ENCODE measurements around the gene GLUD2. TPM values are rescaled to one million over a fixed set of nuclear protein-coding genes. Genes with fewer than 3 reads are reported as not detected.
"Not testable (repeated sequence)": the region's sequence is repeated elsewhere in the genome, so short reads cannot be mapped to it uniquely, and the experiment has no call there.

GLUD2 gene
- total and polyA plus RNA-seq, 2 donors (not counting 1 experiment from before 2014, with no cell fraction given) = 0.67 to 1.8 TPM

DNA sequence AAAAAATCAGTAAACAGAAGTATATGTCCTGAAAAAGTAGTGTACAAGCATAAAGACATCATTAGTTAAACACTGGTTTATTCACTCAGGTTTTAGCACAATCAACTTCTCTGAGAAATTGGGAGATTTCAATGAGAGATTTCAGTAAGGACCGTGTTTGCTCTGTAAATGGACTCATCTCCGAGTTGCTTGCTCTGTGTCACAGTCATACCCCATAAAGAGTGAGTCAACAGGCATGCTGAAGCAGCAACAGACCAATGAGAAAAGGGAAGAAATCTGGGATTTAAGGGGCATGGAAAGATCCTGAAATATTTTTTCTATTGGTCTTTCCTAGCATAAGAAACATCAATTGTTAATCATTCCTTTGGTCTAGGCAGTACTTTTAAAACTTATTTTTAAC is 4.7 kb downstream of the GLUD2 start:
- Histone ChIP-seq H3K27ac (ENCODE audit: insufficient read depth, low read length) (no peak overlapping the region), H3K9me3 (ENCODE audit: control insufficient read depth, insufficient read depth, low read depth, low read length) (no peaks in the 10 kb centered on the region), H3K9ac (ENCODE audit: insufficient read depth, low read length) (no peak overlapping the region), H3K79me2 (ENCODE audit: control insufficient read depth, insufficient read depth, low read length) (no peaks in the 10 kb centered on the region), H3K4me2 (ENCODE audit: extremely low read depth, insufficient read depth, low read length) (no peak overlapping the region), H4K20me1 (ENCODE audit: control insufficient read depth, extremely low read depth, insufficient read depth, low read length) (no peaks in the 10 kb centered on the region), H3K4me1 (ENCODE audit: control insufficient read depth, extremely low read depth, insufficient read depth, low read length) (no peaks in the 10 kb centered on the region), H3K36me3 (ENCODE audit: control insufficient read depth, insufficient read depth, low read length) (no peaks in the 10 kb centered on the region), H2AFZ (ENCODE audit: low read length) (no peak overlapping the region), H3K4me3 (replicated peaks in 1 of 4; ENCODE audit: control extremely low read depth in 1 of 4, insufficient read depth in 1 of 4, low read depth in 3 of 4, low read length in 4 of 4) (no peak overlapping the region), H3K27me3 (ENCODE audit: control insufficient read depth, insufficient read depth, low read length) (no peaks in the 10 kb centered on the region)
- TF ChIP-seq EZH2 (IDR thresholded peaks at IDR 0.05; ENCODE audit: low read length, missing control alignments) = no peak
- TF ChIP-seq, protein P1, sequence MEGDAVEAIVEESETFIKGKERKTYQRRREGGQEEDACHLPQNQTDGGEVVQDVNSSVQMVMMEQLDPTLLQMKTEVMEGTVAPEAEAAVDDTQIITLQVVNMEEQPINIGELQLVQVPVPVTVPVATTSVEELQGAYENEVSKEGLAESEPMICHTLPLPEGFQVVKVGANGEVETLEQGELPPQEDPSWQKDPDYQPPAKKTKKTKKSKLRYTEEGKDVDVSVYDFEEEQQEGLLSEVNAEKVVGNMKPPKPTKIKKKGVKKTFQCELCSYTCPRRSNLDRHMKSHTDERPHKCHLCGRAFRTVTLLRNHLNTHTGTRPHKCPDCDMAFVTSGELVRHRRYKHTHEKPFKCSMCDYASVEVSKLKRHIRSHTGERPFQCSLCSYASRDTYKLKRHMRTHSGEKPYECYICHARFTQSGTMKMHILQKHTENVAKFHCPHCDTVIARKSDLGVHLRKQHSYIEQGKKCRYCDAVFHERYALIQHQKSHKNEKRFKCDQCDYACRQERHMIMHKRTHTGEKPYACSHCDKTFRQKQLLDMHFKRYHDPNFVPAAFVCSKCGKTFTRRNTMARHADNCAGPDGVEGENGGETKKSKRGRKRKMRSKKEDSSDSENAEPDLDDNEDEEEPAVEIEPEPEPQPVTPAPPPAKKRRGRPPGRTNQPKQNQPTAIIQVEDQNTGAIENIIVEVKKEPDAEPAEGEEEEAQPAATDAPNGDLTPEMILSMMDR (conservative IDR thresholded peaks at IDR 0.05 in 1 of 2, IDR thresholded peaks at IDR 0.05 in 1 of 2; ENCODE audit: low read depth in 1 of 2, low read length in 2 of 2) = no peak
- DNase-seq (ENCODE audit: low read depth in 2 of 2) = no peak

DNA sequence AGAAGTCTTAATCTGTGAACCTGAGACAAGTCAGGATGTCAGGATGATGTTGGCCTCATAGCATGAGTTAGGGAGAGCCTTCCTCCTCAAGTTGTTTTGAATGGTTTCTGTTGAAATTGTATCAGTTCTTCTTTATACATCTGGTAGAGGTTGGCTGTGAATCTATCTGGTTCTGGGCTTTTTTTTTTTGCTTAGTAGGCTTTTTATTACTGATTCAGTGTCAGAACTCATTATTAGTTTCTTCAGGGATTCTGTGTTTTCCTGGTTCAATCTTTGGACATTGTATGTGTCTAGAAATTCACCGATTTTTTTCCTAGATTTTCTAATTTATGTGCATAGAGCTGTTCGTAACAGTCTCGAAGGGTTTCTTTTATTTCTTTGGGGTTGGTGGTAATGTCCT is 14.9 kb downstream of the GLUD2 start:
- H3K27me3 ChIP-seq (ENCODE audit: control insufficient read depth, insufficient read depth, low read length) = no peaks in the 10 kb centered on the region
- H3K36me3 ChIP-seq (ENCODE audit: control insufficient read depth, insufficient read depth, low read length) = no peaks in the 10 kb centered on the region
- no peak overlapping the region for H3K4me2 ChIP-seq (ENCODE audit: extremely low read depth, insufficient read depth, low read length)
- no peaks in the 10 kb centered on the region for H3K9me3 ChIP-seq (ENCODE audit: control insufficient read depth, insufficient read depth, low read depth, low read length)
- H2AFZ ChIP-seq (ENCODE audit: low read length) = no peak overlapping the region
- H4K20me1 ChIP-seq (ENCODE audit: control insufficient read depth, extremely low read depth, insufficient read depth, low read length) = no peaks in the 10 kb centered on the region
- no peak overlapping the region for H3K27ac ChIP-seq (ENCODE audit: insufficient read depth, low read length)
- H3K4me3 ChIP-seq (replicated peaks in 1 of 4; ENCODE audit: control extremely low read depth in 1 of 4, insufficient read depth in 1 of 4, low read depth in 3 of 4, low read length in 4 of 4) = no peak overlapping the region
- no peaks in the 10 kb centered on the region for H3K4me1 ChIP-seq (ENCODE audit: control insufficient read depth, extremely low read depth, insufficient read depth, low read length)
- DNase-seq (ENCODE audit: low read depth in 2 of 2) = no peak
- H3K79me2 ChIP-seq (ENCODE audit: control insufficient read depth, insufficient read depth, low read length) = no peaks in the 10 kb centered on the region
- TF ChIP-seq, protein P1 (conservative IDR thresholded peaks at IDR 0.05 in 1 of 2, IDR thresholded peaks at IDR 0.05 in 1 of 2; ENCODE audit: low read depth in 1 of 2, low read length in 2 of 2) = no peak
- no peak for TF ChIP-seq EZH2 (IDR thresholded peaks at IDR 0.05; ENCODE audit: low read length, missing control alignments)
- H3K9ac ChIP-seq (ENCODE audit: insufficient read depth, low read length) = no peak overlapping the region

DNA sequence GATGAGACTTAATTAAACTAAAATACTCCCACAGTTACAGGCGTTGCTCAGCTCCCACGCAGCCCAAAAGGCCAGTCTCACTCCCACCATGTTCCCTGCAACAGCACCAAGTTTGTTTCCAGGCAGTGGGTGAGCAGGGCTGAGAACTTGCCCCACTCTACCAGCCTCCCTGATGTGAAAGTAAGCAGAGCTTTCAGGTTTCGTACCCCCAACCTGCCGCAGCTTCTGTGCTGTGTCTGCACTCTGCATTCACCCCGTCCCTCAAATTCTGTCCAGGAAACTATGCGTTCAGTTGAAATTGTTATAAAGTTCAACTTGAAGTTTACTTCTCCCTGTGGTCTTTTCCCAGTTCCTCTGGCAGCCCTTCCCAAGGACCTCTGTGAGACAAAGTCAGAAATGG is 17.2 kb downstream of the GLUD2 start:
- Histone ChIP-seq H3K4me3 (replicated peaks in 1 of 4; ENCODE audit: control extremely low read depth in 1 of 4, insufficient read depth in 1 of 4, low read depth in 3 of 4, low read length in 4 of 4) (no peak overlapping the region), H3K9me3 (ENCODE audit: control insufficient read depth, insufficient read depth, low read depth, low read length) (no peaks in the 10 kb centered on the region), H3K27me3 (ENCODE audit: control insufficient read depth, insufficient read depth, low read length) (no peaks in the 10 kb centered on the region), H3K79me2 (ENCODE audit: control insufficient read depth, insufficient read depth, low read length) (no peaks in the 10 kb centered on the region), H3K4me2 (ENCODE audit: extremely low read depth, insufficient read depth, low read length) (no peak overlapping the region), H3K9ac (ENCODE audit: insufficient read depth, low read length) (no peak overlapping the region), H2AFZ (ENCODE audit: low read length) (no peak overlapping the region), H3K4me1 (ENCODE audit: control insufficient read depth, extremely low read depth, insufficient read depth, low read length) (no peaks in the 10 kb centered on the region), H3K36me3 (ENCODE audit: control insufficient read depth, insufficient read depth, low read length) (no peaks in the 10 kb centered on the region), H4K20me1 (ENCODE audit: control insufficient read depth, extremely low read depth, insufficient read depth, low read length) (no peaks in the 10 kb centered on the region), H3K27ac (ENCODE audit: insufficient read depth, low read length) (no peak overlapping the region)
- DNase-seq (ENCODE audit: low read depth in 2 of 2) = no peak
- no peak for TF ChIP-seq EZH2 (IDR thresholded peaks at IDR 0.05; ENCODE audit: low read length, missing control alignments)
- TF ChIP-seq, protein P1 (conservative IDR thresholded peaks at IDR 0.05 in 1 of 2, IDR thresholded peaks at IDR 0.05 in 1 of 2; ENCODE audit: low read depth in 1 of 2, low read length in 2 of 2) = no peak

DNA sequence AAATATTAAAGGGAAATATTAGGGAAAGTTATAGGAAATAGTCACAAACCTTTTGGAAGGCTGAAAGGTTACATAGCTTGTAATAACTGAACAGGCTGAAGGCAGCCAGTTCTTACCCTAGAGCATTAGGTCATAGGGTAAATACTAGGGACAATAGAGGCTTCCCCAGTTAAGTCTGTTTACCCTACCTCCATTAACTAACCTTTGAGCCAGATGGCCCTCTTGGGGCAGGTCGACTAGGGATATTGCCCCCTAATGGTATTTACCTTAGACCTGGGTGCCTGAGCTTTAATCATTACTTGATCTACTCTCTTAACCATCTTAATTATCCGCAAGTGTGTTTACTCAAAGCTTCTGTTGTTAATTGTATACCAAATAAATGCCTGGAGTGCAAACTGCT is 36.8 kb downstream of the GLUD2 start:
- not testable (repeated sequence) for H2AFZ ChIP-seq (ENCODE audit: low read length); H3K27me3 ChIP-seq (ENCODE audit: control insufficient read depth, insufficient read depth, low read length); H3K4me3 ChIP-seq (replicated peaks in 1 of 4; ENCODE audit: control extremely low read depth in 1 of 4, insufficient read depth in 1 of 4, low read depth in 3 of 4, low read length in 4 of 4); H3K9me3 ChIP-seq (ENCODE audit: control insufficient read depth, insufficient read depth, low read depth, low read length); H4K20me1 ChIP-seq (ENCODE audit: control insufficient read depth, extremely low read depth, insufficient read depth, low read length); H3K79me2 ChIP-seq (ENCODE audit: control insufficient read depth, insufficient read depth, low read length); H3K4me2 ChIP-seq (ENCODE audit: extremely low read depth, insufficient read depth, low read length); H3K27ac ChIP-seq (ENCODE audit: insufficient read depth, low read length); H3K9ac ChIP-seq (ENCODE audit: insufficient read depth, low read length); H3K36me3 ChIP-seq (ENCODE audit: control insufficient read depth, insufficient read depth, low read length); H3K4me1 ChIP-seq (ENCODE audit: control insufficient read depth, extremely low read depth, insufficient read depth, low read length); DNase-seq (ENCODE audit: low read depth in 2 of 2)

Measured in fibroblast of lung (primary cell).